GM18517 (cell line): ENCODE measurements around the gene PLCL2.

ENCODE experiments used
- ATAC-seq: cut with Tn5 transposase; IDR thresholded peaks from one replicate; pipeline ENCODE4 v1.9.1; 2021; ENCODE audit warnings: mild to moderate bottlenecking, moderate library complexity; ENCODE audit not compliant: unreplicated experiment

The PLCL2 gene

GRCh38 chr3:17038900-17039553 is 154.3 kb downstream of the PLCL2 start:
- no peak for ATAC-seq

- no peak for ATAC-seq
Measured at GRCh38 chr3:17039594-17039993, 154.8 kb downstream of the PLCL2 start.

- no peak for ATAC-seq
Measured at GRCh38 chr3:17040322-17040989, 155.7 kb downstream of the PLCL2 start.

- no peak for ATAC-seq
Measured at GRCh38 chr3:17040990-17041377, 156.2 kb downstream of the PLCL2 start.

DNA sequence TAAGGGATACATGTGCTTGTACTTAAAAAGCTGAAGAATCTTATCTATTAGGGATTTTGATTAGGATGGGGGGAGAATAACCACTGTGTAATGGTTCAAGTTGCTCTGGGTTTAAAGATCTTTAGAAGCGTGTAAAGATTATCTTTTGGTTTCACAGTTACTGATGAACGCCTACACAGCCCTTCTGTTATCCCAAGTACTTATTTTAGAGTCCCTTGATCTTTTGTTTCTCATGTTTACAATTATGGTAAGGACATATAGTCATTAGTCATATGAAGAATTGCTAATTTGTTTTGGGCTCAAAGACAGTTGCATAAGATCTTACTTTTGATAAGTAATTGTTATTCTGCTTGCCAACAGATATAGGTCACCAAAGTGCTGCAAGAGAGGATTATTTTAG is 160.1 kb downstream of the PLCL2 start:
- ATAC-seq: peak; percentile 86

DNA sequence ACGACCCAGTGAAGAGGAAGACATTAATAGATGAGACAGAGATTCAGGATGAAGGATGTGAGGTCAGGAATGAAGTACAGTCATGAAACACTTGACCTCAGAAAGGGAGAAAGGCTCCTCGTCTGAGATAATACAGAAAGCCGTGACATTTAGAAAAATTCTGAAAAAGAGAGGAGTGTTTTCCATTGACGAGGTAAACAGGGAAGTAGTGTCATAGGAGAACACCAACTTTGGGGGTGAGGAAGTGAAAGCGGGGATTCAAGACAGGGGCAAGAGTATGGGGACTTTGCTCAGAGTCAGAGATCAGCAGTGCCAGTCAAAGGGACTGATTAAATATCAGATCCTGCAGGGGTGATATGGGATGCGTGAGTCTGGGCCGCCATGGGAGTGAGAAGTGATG is 160.9 kb downstream of the PLCL2 start:
- ATAC-seq: no peak

DNA sequence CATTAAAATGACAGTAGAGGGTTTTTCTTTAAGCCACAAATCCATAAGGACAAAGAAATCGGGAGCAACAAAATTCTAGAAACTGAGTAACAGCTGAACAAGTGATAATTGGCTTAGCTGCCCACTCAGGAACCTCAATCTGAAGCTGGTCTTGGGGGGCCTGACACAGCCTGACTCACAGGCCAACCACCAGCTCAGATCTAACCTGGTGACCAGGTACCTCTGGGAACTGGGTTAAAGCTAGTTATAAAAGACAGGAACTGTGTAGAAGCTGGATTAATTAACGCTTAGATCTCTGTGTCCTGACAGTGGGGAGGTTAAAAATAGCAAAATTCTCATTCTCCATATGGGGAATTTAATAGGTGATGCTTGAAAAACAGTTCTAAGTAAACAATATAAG is 161.9 kb downstream of the PLCL2 start:
- no peak for ATAC-seq

DNA sequence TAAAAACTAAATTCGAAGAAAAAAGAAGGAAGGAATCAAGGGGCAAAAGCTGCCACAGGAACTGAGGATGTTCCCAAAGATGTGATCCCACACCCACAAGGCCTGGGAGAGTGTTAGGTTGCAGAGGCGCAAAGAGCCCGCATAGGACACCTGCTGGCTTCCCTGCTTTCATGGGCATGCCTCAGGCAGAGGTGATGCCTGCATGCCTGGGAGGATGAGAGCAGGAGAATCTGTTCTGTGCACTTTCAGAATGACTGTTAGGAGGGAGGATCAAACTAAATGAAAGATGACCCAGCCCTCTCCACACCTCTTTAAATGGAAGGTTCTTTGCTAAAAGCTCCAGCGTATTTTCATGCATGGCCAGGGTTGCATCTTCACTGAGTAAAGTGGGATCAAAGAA is 162.4 kb downstream of the PLCL2 start:
- no peak for ATAC-seq

DNA sequence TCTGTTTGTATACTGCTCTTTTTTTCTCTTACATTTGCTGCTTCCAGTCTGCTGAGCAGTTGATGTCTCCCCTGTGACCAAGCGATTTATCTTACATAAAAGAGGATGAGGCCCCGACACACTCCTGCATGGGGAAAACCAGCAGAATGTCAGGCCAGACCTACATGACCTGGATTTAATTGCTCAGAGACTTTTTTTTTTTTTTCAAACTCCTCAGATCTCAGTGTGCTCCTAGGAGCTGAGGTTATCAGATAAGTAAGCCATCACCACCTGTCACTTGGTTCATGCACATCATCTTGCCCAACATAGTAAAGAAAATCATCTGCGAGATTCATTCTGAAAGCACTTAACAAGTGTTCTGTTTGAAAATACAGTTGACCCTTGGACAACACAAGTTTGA is 163.1 kb downstream of the PLCL2 start:
- ATAC-seq: no peak

GRCh38 chr3:17050071-17050470 is 165.3 kb downstream of the PLCL2 start:
- ATAC-seq: no peak

GRCh38 chr3:17050506-17050905 is 165.8 kb downstream of the PLCL2 start:
- no peak for ATAC-seq

DNA sequence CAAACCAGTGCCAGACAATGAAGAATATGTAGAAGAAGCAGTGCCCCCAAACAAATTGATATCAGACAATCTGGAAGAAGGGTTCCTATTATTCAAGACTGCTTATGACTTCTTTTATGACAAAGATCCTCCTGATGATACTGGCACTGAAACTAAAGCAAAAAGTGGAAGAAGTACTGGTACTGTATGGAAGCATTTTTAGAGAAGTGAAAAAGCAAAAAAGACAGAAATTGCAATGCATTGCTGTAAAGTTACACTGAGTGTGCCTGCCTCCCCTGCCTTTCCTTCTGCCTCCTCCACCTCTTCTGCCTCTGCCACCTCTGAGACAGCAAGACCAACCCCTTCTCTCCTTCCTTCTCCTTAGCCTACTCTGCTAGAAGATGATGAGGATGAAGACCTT is 167.6 kb downstream of the PLCL2 start:
- peak; percentile 81 for ATAC-seq

DNA sequence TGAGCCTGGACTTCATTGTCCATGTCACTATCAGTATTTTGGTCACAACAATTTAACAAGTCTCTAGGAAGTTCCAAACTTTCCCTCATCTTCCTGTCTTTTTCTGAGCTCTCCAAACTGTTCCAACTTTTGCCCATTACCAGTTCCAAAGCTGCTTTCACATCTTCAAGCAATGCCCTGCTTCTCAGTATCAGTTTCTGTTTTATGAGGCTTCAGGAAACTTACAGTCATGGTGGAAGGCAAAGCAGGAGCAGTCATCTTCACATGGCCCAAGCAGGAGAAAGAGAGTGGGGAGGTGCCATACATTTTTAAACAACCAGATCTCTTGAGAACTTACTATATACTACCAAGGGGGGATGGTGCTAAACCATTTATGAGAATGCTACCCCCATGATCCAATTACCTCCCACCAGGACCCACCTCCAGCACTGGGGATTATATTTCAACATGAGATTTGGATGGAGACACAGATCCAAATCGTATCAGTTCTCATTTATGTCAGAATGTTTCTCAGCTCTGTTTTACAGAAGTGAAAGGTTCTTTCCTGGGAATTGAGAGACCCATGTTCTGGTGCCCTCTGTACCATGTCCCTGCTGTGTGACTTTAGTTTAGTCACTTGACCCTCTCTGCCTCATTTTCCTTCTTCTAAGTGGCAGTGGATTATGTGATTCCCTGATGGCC is 169.7 kb downstream of the PLCL2 start:
- no peak for ATAC-seq

DNA sequence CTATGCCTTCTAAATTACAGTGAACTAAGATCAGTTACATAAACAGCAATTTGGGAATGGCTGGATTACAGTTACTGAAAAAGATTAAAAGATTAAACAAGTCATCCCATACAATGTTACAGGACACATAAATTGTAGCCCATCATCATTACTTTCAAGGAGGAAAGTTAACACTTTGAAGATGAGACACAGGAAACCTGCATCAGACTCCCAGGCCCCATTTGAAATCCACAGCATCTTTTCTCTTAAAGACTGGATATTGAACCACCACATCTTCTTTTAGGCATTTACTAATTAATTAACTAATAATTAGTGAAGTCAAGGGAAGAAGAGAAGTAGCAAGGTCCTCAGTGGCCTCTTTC is 170.2 kb downstream of the PLCL2 start:
- ATAC-seq: no peak

DNA sequence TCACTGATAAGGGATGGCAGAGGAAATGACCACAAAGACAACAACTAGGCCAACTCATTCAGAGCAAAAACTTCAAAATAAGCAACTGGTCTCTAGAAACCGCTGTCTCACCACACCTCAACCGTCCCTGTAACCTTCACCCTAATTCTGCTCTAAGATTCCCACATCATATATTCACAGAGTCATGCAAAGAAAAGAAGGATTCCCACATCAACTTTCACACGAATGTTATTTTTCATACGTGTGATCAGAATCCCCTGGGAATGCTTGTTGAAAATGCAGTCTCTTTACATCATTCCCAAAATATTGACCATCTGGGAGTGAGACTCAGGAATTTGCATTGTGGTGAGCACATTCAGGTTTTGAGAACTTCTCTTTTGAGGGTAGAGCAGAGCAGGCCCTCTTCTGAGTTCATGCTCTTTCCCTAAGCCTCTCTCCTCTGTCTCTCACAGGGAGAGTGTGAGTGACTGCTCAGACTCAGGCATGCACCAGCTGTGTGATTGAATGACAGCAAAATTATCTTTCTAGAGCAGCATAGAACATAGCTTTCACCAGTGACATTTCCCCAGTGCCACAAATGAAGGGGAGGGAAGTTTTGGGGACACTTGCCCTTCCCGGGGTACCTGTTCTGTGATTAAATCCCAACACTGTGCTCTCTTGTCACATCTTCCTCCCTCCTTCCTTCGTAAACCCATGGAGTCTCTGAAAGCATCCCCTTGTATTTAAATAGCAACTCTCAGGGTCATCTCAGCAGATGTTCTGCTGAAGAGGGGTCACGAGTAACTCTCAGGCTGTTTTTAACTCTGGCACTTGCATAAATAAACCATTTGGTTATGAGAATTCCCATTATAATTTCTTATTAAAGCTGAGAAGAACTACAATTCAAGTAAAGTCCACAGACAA is 170.9 kb downstream of the PLCL2 start:
- ATAC-seq: no peak

- no peak for ATAC-seq
Measured at GRCh38 chr3:17057321-17057720, 172.6 kb downstream of the PLCL2 start.

GRCh38 chr3:17059989-17060550 is 175.3 kb downstream of the PLCL2 start:
- ATAC-seq: no peak

- no peak for ATAC-seq
Measured at GRCh38 chr3:17061005-17061404, 176.2 kb downstream of the PLCL2 start.

DNA sequence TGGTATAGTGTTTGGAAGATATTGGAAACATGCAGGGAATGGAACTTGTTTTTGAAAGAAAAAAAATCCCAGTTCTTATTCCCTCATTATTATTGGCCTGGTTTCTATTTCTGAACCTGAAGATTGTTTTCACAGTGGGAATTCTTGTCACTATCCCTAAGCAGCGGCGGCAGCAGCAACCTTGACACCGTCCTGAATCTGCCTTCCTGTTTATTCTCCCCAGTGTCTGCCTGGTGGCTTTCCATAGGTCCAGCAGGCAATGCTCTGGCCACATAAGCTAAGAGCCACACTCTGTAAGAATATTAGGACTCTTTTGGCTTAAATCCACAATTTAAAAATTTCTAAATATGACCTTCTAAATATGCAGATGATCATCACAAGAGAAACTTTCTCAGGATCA is 178.0 kb downstream of the PLCL2 start:
- no peak for ATAC-seq

GRCh38 chr3:17063596-17063995 is 178.8 kb downstream of the PLCL2 start:
- no peak for ATAC-seq

DNA sequence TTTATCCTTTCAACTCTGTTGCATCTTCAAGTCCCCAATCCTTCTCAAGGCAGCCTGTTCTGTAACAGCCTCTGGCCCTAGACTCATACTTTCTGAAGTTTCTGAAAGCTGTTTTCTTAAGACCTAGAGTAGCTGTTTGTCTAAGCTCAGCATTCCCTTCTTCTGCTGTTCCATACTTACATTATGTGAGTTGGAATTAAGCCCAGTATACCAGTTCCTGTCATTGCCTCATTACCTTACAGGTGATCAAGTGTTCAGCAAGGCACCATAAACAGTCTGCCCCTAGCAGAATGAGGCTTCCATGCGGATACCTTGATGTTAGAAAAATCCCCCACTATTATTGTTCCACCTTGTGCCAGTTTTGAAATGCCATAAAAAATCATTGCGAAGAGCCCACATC is 180.6 kb downstream of the PLCL2 start:
- ATAC-seq: no peak
